Caco-2 (cell line): Measurements from ENCODE around the gene PSTPIP2. TPM values are rescaled to one million over a fixed set of nuclear protein-coding genes. Genes with fewer than 3 reads are reported as not detected.
A peak's percentile ranks its signal among the peaks of the same experiment; 100 is the strongest.
"Not testable (repeated sequence)": the region's sequence is repeated elsewhere in the genome, so short reads cannot be mapped to it uniquely, and the experiment has no call there.

Experiments
- BruUV-seq: library from RNA; stranded (reverse); fragments of 400-500 nt; replicated peaks from 2 replicates; lab custom pipeline; 2021; lab: Mats Ljungman, UMichigan
- CTCF ChIA-PET: fragments of 300-600 bp; sonication (Branson Sonifier 250); formaldehyde crosslinking; loops from one replicate; lab custom pipeline; 2022; ENCODE audit warnings: antibody characterized with exemption; lab: Charles Lee
- POLR2A ChIA-PET: fragments of 300-600 bp; sonication (Branson Sonifier 250); formaldehyde crosslinking; loops from one replicate; lab custom pipeline; 2022; ENCODE audit warnings: antibody characterized with exemption; lab: Charles Lee
- DNase-seq, 2 experiments: peaks; one replicate each; pipeline versions ENCODE4 v3.0.0 to v3.0.0-alpha.2; 2020 to 2022
- H3K27me3 ChIP-seq: replicated peaks from 2 replicates; pipeline ENCODE4 v1.6.0; 2011; ENCODE audit warnings: low read length; ENCODE audit not compliant: control insufficient read depth, insufficient read depth
- H3K36me3 ChIP-seq: 2 replicates; pipeline ENCODE4 v1.5.1; 2011; ENCODE audit warnings: low read length; ENCODE audit not compliant: control insufficient read depth, insufficient read depth
- H3K4me1 ChIP-seq: fragments of 250-450 bp; sonication (Bioruptor Pico); 2 replicates; pipeline ENCODE4 v1.5.1; 2020; ENCODE audit warnings: mild to moderate bottlenecking
- H3K4me3 ChIP-seq: 2 replicates; pipeline ENCODE4 v1.5.1; 2011; ENCODE audit warnings: low read depth, mild to moderate bottlenecking, control low read depth, low read length
- H3K9me3 ChIP-seq: fragments of 250-450 bp; sonication (Bioruptor Pico); 2 replicates; pipeline ENCODE4 v1.5.1; 2020; ENCODE audit warnings: mild to moderate bottlenecking, moderate library complexity
- H3K27ac Mint-ChIP-seq: one replicate; pipeline ENCODE4 v1.8.0; 2022; ENCODE audit warnings: mixed read lengths; ENCODE audit not compliant: unreplicated experiment
- H3K27me3 Mint-ChIP-seq: one replicate; pipeline ENCODE4 v1.8.0; 2022; ENCODE audit warnings: mixed read lengths; ENCODE audit not compliant: insufficient read depth, unreplicated experiment
- H3K36me3 Mint-ChIP-seq: one replicate; pipeline ENCODE4 v1.8.0; 2022; ENCODE audit warnings: mild to moderate bottlenecking, mixed read lengths; ENCODE audit not compliant: insufficient read depth, unreplicated experiment
- H3K4me1 Mint-ChIP-seq: one replicate; pipeline ENCODE4 v1.8.0; 2022; ENCODE audit warnings: low read depth, mixed read lengths; ENCODE audit not compliant: unreplicated experiment
- H3K4me3 Mint-ChIP-seq: one replicate; pipeline ENCODE4 v1.8.0; 2022; ENCODE audit warnings: mild to moderate bottlenecking, moderate library complexity, mixed read lengths; ENCODE audit not compliant: unreplicated experiment
- H3K9me3 Mint-ChIP-seq: one replicate; pipeline ENCODE4 v1.8.0; 2022; ENCODE audit warnings: mixed read lengths; ENCODE audit not compliant: unreplicated experiment
- CTCF ChIP-seq, 2 experiments: fragments of 200-600 bp in 1 of 2; IDR thresholded peaks; 1 replicate in 1 of 2; 2 replicates in 1 of 2; pipeline versions ENCODE4 v1.5.1 to v1.8.0; 2011 to 2022; ENCODE audit warnings: antibody characterized with exemption in 1 of 2, control low read depth in 1 of 2, inconsistent platforms in 1 of 2, low read depth in 1 of 2, low read length in 1 of 2, mild to moderate bottlenecking in 1 of 2, moderate library complexity in 1 of 2; ENCODE audit not compliant: insufficient read depth in 1 of 2, severe bottlenecking in 1 of 2, unreplicated experiment in 1 of 2
- intact Hi-C: fragments of 100-400 bp; cut with micrococcal nuclease; formaldehyde crosslinking; loops from one replicate; pipeline ENCODE4 v1.10.0; 2022; ENCODE audit not compliant: unreplicated experiment
- total RNA-seq: library from RNA; stranded (reverse); gene quantifications from 2 replicates; pipeline ENCODE4 v1.2.3, GENCODE V29; 2022

Gene PSTPIP2
- total RNA-seq, 1 experiment from 2014 or later = 13.3 TPM

GRCh38 chr18:46051731-46052461, 20.2 kb downstream of the PSTPIP2 start:
- BruUV-seq = TSS peak; percentile 50
- CTCF ChIA-PET = interaction anchor here (0.9 kb wide), 1 partner anchor 15 kb away, joined by 3 read pairs; no protein-coding TSS in a partner anchor

GRCh38 chr18:46050268-46050667, 21.8 kb downstream of the PSTPIP2 start:
- intact Hi-C loops = no loop called here
- POLR2A ChIA-PET = no interaction called here

More at GRCh38 chr18:46051731-46052461, 20.2 kb downstream of the PSTPIP2 start:
- H3K27me3 Mint-ChIP-seq = no peaks in the 10 kb centered on the region
- Histone ChIP-seq H3K27me3 (no peaks in the 10 kb centered on the region), H3K36me3 (no peaks in the 10 kb centered on the region), H3K4me1 (peaks cover 16% of the 10 kb centered on the region), H3K4me3 (no peak overlapping the region), H3K9me3 (no peaks in the 10 kb centered on the region)
- H3K9me3 Mint-ChIP-seq = no peaks in the 10 kb centered on the region
- peak overlapping the region; percentile 27 for H3K4me3 Mint-ChIP-seq
- TF ChIP-seq CTCF (IDR thresholded peaks at IDR 0.05; ENCODE audit: insufficient read depth in 1 of 2, low read depth in 1 of 2, low read length in 1 of 2, severe bottlenecking in 1 of 2, unreplicated experiment in 1 of 2) = no peak
- POLR2A ChIA-PET = interaction anchor here (0.8 kb wide), 1 partner anchor 22 kb away, joined by 3 read pairs; no protein-coding TSS in a partner anchor
- intact Hi-C loops = loop anchor here (1.0 kb wide), 2 partner anchors 21 to 36 kb away; no protein-coding TSS in a partner anchor
- DNase-seq = peak; percentile 64 to 72
- no peak overlapping the region for H3K27ac Mint-ChIP-seq
- peaks cover 18% of the 10 kb centered on the region for H3K4me1 Mint-ChIP-seq
- no peaks in the 10 kb centered on the region for H3K36me3 Mint-ChIP-seq

GRCh38 chr18:46048641-46049040, 23.4 kb downstream of the PSTPIP2 start:
- H3K9me3 Mint-ChIP-seq = no peaks in the 10 kb centered on the region
- POLR2A ChIA-PET = no interaction called here
- no peaks in the 10 kb centered on the region for H3K27me3 Mint-ChIP-seq
- Histone ChIP-seq H3K4me3 (no peak overlapping the region), H3K36me3 (no peaks in the 10 kb centered on the region), H3K9me3 (no peaks in the 10 kb centered on the region), H3K4me1 (peaks cover 16% of the 10 kb centered on the region), H3K27me3 (no peaks in the 10 kb centered on the region)
- no peaks in the 10 kb centered on the region for H3K36me3 Mint-ChIP-seq
- intact Hi-C loops = no loop called here
- DNase-seq = no peak
- no TSS peak for BruUV-seq
- H3K27ac Mint-ChIP-seq = no peak overlapping the region
- CTCF ChIA-PET = no interaction called here
- no peak overlapping the region for H3K4me3 Mint-ChIP-seq
- TF ChIP-seq CTCF (IDR thresholded peaks at IDR 0.05; ENCODE audit: insufficient read depth in 1 of 2, low read depth in 1 of 2, low read length in 1 of 2, severe bottlenecking in 1 of 2, unreplicated experiment in 1 of 2) = no peak
- H3K4me1 Mint-ChIP-seq = peaks cover 12% of the 10 kb centered on the region

More at GRCh38 chr18:46050268-46050667, 21.8 kb downstream of the PSTPIP2 start:
- no peaks in the 10 kb centered on the region for H3K9me3 ChIP-seq
- Mint-ChIP-seq H3K4me3 (no peak overlapping the region), H3K27me3 (no peaks in the 10 kb centered on the region), H3K9me3 (no peaks in the 10 kb centered on the region), H3K36me3 (no peaks in the 10 kb centered on the region), H3K27ac (no peak overlapping the region), H3K4me1 (peaks cover 17% of the 10 kb centered on the region)
- CTCF ChIA-PET = no interaction called here
- no TSS peak for BruUV-seq
- H3K27me3 ChIP-seq = no peaks in the 10 kb centered on the region
- H3K4me1 ChIP-seq = peaks cover 16% of the 10 kb centered on the region
- H3K4me3 ChIP-seq = no peak overlapping the region
- no peak for TF ChIP-seq CTCF (IDR thresholded peaks at IDR 0.05; ENCODE audit: insufficient read depth in 1 of 2, low read depth in 1 of 2, low read length in 1 of 2, severe bottlenecking in 1 of 2, unreplicated experiment in 1 of 2)
- no peaks in the 10 kb centered on the region for H3K36me3 ChIP-seq
- no peak for DNase-seq

GRCh38 chr18:46047369-46047768, 24.7 kb downstream of the PSTPIP2 start:
- H3K36me3 Mint-ChIP-seq, H3K4me1 ChIP-seq, intact Hi-C loops, POLR2A ChIA-PET, H3K36me3 ChIP-seq, BruUV-seq, H3K9me3 ChIP-seq, H3K4me3 ChIP-seq, H3K9me3 Mint-ChIP-seq, H3K4me1 Mint-ChIP-seq, H3K27ac Mint-ChIP-seq, H3K4me3 Mint-ChIP-seq, CTCF ChIA-PET, H3K27me3 ChIP-seq, H3K27me3 Mint-ChIP-seq, DNase-seq: not testable (repeated sequence)
